Stimulated activated CD8-positive, alpha-beta memory T cell treated with anti-CD3 and anti-CD28 coated beads, Interleukin-2, amount 100 ng/mL, for 1 hour (primary cell): ENCODE results near the gene TNIK.

Source experiments
- DNase-seq, 2 donors: peaks; one replicate each; pipeline ENCODE4 v3.0.0-alpha.2; 2020; ENCODE audit warnings: low read depth in 2 of 2

Gene TNIK

DNA sequence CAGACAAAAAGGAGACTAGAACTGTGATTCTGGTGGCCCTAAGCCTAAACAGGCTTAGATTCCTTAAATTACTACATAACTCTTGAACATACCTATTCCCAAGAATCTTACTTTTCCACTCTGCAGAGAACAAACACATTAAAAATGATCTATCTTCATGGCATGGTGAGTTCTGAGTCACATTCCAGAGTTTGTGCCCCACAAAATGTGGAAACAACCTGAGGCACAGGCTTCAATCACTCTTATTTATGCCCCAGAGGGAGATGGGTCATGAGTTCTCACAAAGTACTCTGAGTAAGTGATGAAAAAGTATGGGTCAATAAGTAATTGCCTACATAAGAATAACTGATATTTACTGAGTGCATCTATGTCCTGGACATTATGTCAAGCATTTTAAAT lies 296.1 kb downstream of the TNIK start:
- DNase-seq: no peak

DNA sequence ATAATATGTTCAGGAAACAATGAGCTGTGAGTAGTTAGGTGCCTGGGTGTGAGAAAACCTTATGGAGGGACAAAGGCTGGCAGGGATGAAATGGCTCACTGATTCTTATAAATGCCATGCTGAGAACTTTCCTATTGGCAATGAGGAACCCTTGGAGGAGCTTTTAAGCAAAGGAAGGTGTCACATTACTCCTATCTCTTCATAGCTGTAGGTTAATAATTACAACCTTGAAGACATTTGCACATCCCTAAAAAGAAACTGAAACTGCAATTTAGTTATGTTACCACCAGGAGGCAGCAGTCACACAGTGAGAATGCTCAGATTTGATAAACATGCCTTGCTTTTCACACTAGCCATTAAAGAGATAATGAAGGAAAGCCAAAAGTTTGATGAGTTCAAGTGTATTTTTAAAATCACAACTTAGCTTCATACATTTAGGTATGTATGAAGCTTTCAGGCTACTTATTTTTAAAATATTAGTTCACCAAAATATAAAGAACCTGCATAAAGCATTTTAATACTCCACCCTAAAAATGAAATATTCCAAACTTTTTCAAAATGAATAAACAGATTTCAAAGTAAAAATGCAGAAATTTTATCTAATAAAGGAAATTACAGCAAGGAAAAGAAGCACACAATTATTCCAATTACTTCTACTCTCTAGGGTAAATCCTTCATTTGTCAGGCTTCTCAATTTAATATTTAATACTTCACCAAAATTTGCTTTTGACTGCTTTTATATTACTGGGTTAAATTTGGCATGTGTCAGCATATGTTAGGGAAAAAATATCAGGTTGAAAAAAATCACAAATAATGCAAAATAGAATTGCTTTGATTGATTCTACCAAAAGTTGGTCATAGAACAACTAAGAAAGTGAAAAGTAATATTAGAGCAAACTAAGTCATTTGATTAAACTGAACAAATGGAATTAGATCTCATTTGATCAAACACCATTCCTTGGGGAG lies 296.8 kb downstream of the TNIK start:
- no peak for DNase-seq

DNA sequence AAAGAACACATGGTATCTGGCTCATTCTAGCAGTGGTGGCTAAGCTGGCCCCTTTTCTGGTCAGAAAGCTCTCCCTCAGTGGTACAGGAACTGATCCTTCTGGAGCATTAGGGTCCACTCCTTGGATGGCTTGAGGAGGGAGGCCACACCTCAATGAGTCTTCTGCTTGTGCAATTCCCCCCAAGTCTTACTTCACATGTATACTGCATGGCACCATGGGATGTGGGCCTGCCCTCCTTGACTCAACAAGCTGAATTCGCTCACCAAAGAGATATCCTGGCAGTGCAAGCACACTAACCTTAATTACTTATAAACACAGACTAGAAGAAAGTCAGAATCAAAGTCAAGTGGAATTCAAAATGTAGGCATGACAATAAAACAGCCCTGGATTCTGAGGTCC lies 299.9 kb downstream of the TNIK start:
- no peak for DNase-seq

DNA sequence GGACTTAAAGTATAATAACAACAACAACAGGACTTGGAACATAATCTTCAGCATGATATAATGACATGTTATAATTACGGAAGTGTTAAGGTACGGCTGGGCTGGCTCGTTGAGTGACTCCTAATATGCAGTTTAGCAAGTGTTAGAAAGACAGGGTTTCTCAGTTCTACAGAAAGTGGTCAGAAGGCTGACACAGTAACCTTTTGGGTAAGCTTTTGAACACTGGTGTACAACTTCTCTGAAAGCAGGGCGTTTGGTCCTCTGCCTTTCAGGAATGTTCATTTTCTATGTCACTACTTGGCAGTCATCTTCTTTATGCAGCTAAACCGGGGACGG lies 300.4 kb downstream of the TNIK start:
- DNase-seq: no peak

DNA sequence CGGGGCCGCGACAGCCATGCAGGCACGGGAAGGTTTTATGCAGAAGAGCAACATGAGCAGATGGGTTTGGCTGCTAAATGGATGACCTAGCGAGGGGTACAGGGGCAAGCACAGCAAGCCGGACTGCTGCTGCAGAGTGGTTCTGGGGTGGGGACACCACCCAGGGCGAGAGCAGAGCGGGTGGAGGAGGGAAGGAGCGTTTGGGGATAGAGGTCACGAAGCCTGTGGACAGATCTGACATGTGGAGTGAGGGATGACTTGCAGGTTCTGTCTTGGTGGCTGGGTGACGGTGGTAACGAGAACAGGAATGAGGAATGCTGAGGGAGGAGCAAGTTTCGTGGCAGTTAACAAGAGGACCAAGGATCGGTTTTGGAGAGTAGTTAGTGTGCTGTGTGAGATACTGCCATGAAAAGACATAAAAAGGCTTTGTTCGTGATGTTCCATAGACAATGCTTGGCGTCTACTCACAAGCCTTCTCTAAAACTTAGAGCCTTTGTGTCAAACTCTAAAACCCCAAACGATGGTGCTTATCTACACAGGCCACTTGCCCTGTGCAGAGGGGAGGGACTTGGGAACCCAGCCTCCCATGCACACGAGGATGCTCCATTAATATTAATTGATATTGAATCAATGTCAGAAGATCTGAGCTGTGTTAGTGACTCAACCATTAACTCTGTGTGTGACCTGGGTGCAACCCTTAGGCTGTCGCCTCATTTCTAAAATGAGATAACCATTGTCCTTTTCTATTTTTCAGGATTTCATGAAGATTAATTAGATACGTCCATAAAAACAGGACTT lies 301.0 kb downstream of the TNIK start:
- no peak for DNase-seq

DNA sequence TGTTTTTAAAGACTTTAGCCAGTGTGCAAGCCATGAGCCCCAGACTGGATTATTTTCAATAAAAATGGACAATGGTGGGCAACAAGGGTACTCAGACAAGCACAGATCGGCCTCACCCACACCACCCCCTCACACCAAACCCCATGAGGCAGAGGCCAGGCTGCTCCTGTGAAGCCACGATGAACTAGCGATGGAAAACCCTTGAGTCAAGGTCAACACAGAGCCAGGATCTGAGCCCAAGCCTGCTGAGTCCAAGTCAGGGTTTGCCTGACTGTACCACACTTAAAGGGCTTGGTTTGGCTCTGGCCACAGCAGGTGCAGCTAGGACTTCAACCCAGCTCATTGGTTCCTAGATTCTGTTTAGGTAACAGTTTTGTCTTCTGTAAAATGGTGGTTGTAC lies 302.2 kb downstream of the TNIK start:
- no peak for DNase-seq

DNA sequence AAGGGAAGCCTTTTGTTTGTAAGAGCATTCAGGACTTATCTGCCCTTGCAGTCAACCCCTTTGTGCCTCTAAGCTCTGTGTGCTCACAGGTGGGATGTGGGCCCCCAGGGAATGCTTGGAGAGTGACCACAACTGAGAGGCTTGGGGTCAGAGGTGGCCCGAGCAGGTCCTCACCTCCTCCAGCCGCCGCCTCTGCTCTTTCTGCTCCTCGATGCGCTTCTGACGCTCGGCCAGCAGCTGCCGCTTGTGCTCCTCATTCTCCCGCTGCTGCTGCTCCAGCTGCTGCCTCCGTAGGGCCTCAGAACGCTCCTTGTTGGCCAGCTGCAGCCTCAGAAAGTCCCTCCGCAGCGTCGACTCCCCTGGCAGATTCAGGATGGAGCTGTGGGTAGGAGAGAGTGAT lies 302.9 kb downstream of the TNIK start:
- no peak for DNase-seq

DNA sequence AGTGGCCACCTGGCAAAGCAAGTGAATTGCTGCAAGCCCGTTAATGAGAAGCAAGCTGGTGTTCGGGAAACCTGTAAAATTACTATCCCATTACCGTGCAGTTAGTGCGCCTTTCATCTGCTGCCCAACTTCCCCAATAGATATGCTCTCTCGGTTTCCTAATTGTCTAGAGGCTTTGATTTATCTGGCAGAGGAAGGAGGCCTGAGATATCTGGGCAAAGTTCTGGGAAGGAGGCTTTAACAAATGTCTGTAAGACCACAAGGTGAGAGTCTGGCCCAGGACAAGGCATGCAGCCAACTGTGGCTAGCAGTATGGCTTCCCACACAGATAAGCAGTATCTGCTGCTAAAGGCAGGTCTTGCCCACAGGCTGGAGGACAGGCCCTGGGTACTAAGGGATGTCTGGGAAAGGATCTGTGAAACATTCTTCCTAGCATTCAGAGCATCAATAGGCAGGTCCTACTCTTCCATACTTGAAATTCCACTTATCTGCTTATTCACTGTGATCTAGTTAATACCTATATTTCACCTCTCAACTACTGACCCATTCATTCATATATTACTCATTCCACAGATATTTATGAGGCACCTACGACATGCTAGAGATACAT lies 303.7 kb downstream of the TNIK start:
- DNase-seq: no peak

DNA sequence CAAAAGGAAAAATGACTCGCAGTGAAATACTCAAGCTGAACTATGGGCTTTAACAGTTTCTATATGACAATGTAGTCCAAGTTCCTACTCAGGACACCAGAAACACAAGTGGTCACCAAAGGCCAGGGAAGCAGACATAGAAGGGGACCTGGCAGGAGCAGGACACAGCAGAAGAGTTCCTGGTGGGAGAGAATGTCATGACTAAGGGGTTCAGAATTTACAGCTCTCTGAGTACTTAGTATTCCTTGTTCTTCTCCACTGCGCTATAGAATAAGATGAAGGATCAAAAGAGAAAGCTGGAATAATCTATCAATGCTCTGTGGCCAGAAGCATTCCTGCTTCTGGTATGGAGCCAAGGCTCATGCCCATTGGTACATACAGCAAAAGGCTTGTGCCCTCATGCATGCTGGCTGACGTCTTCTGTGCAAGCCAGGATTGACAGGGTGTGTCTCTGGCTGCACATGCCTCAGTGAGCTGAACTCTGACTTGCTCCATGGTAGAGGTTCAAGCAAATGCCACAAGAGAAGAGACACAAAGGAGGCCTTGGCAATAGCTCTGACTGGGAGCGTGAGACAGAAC lies 305.0 kb downstream of the TNIK start:
- DNase-seq: no peak

DNA sequence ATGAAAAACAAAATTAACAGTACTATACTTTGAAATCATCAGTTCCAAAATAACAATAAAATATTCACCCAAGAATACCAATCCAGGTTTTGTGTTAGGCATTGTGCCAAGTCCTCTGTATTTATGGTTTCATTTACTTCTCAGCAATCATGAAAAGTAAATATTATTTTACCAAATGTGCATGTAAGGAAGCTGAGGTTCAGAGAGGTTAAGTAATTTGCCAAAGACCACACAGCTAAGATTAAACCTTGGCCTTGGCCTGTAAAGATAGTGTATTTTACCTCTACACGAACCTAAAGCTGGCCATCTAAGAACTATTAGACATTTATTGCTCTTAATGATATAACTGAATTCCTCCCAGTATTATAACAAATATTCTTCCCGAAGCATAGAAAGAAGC lies 309.3 kb downstream of the TNIK start:
- DNase-seq: no peak

DNA sequence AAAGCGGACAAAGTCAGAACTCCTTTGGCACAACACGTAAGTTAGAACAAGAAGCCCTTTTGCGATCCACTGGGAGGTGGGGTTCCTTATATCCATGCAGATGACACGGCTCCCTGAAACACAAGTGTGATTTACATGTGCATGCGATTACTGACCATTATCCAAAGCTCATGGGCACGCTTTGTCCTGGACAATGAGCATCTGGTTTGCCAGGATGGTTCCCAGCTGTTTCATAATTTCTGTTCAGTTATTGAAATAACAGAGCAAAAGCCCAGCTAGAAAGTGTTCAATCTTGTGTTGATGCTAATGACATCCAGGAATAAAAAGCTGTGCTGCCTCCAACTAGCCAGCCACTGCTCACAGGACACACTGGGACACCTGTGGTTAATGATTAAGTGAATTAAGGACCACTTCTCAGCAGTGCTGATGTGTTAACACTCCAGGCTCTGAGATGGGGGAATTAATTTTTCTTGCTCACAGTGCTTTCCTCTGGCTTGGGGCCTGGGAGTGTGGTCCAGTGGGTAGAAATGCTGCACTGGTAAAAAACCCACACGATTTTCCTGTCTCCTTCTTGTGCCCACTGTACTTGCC lies 310.6 kb downstream of the TNIK start:
- no peak for DNase-seq

DNA sequence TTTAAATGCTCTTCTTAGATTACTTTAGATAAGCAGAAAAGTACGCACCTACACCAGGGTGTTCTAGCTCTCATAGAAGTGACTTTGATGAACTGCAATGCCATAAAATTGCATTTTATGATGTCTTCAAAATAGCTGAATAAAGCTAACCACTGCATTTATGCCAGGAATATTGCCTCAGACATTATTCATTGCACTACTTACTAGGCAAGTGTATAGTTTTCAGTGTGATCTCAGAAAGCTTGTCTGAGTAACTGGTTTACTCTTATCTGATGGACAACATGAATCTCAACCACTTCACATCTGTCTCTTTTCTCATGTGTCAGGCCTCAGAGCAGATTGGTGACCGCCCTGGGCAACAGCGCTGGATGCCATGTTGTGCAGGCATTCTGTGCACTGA lies 314.4 kb downstream of the TNIK start:
- DNase-seq: no peak

DNA sequence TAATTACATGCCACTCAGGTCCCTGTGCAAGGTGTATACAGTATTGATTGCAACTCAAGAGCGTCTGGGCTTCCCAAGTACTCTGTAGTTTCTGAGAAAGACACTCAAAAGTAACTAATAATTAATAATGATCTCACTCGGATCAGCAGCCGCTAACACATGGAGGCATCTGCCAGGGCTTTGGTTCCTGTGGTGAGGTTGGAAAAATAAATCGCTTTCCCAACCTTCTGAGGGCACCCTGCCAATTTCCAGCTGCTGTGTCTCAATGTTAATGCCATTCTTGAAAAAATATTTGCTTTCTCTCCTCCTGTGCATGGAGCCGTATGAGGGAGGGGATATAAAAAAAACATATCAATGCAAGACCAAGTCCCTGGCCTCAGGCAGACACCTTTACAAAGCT lies 317.2 kb downstream of the TNIK start:
- no peak for DNase-seq

DNA sequence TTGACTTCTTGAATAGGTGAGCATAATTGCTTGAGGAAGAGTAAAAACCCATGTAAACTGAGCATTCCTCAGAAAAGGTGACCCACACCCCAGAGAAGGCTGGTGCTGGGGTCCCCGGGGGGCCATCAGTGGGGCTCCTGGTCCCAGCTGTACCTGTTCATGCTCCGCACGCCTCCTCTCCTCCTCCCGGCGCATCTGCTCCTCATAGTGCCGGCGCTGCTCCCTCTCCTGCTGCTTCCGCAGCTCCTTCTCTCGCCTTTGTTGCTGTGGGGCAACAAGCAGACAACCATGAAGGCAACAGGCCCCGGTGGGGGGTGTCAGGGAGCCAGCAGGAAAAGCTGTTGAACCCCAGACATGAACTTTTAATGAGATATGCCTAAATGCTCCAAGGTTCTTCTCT lies 320.0 kb downstream of the TNIK start:
- no peak for DNase-seq

DNA sequence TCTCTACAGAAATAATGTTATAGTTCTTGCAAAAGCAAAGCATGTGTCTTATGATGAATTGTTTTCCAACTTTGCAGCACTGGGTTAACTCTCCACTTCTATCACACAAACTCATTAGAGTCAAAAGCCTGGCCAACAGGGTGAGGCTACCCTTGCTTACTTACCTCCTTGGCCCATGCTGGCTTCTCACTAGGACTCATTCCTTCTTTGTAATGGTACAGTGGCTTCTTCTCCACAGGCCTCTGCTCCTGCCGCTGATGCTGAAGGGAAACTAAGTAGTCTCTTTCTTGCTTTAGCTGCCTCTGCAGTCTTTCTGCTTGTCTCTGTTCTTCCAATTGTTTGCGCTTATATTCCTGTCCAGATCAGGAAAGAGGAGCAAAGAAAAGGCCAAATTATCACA lies 322.2 kb downstream of the TNIK start:
- DNase-seq: no peak

DNA sequence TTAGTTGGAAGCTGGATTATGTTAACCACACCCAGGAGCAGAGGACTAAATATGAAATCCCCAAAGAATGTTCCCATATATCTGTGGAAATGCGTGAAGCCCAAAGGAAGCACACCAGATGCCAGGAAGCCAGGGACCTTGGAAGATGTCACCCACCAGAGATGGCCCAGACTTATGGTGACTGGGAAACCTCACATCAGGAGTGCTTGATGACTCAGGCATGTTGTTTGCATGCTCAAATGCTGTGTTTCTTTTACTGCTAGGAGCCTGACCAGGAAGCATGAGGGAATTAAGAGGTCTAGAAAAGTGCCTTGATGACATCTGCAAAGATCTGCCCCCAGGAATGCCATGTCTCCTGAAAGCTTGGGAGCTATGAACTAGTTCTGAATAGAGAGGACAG lies 324.7 kb downstream of the TNIK start:
- no peak for DNase-seq

DNA sequence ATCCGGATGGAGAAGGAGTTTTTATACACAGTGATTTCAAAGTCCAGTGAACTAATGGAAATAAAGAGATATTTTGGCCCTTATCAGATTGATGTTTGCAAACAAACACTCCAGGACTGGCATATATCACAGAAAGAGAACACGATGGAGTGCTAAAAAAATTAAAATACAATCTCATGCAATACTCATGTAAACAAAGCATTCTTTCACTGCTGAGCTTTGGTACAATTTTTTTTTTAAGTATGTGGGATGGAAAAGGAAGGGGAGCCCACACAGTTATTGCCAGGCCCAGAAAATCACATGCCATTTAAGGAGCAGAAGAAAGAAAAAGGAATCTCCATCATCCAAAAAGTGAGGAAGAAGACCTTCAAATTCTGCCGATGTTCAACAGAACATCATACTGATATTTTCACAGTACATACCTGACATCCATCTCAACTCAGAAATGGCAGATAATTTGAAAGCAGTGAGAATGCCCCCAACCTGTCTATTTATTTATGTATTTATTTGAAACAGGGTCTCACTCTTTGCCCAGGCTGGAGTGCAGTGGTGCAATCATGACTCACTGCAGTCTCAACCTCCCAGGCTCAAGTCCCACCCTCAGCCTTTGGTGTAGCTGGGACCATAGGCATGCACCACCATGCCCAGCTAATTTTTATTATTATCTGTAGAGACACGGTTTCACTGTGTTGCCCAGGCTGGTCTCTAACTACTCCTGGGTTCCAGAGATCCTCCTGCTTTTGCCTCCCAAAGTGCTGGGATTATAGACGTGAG lies 326.2 kb downstream of the TNIK start:
- no peak for DNase-seq

DNA sequence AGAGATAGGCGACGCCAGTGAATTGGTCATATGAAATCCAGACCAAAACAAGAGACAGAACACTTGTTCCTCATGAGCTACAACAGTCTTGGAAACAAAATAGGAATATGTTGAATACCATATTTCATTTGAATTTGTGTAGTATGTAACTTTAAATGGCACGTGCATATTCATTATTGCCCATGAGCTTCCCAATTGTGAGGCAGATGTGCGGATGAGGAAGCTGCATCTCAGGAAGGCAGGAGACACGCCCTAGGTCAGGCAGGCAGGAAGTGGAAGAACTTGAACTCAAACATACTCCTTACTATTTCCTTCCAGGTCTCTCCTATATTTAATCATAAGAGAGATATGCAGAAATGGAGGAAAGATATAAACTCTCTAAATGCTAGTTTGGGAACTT lies 326.9 kb downstream of the TNIK start:
- DNase-seq: no peak

DNA sequence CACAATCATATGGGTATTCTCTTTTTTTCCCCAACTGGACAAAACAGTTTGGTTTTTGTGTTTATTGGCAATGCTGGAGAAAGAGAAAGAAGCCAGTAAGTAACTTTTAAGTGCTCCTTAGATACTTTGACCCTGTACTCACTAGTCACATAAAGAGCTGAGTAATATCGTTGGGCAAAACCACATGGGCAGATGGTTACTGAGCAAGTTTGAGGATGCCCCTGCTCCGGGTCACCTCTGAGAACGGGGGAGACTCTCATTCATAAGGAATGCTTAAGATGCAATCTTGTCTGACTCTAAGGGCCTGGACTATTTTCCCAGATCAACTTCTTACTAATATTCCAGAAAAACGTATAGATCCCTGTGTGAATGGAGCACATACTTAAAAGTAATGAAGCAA lies 327.3 kb downstream of the TNIK start:
- no peak for DNase-seq

DNA sequence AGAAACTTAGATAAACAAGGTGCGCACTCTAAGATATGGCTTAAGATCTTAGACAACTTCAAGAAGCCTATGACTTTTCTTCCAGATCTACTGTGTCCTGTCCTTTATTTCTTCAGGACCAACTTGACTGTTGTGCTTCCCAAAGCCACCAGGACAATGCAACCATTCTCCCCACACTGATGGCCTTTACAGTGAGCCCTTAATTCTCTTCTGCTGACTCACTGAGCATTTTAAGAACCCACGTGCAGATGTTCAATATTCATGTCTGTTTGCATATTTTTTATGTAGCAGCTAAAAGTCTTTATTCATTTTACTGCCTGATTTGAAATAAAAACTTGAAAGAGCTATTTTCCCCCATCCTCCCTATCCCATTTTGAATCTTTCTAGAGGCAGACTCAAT lies 330.4 kb downstream of the TNIK start:
- no peak for DNase-seq

DNA sequence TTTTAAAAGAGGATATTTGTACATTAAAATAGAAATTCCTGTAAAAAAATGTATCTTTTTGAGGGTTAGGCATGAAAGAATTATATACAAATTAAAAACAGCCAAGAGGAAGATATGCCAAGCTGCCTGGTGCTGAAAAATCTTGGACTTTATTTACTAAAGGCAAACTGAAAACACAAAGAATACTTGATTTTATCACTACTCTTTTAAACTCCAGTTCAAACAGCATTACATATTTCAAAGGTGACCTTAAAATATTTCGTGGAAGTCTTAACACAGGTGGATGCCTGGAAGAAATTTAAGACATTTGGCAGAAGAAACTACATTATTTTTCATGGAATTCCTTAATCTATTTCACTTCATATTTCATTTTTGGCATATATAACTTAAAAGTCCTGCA lies 332.6 kb downstream of the TNIK start:
- DNase-seq: no peak
